ENCODE data around the gene ZGPAT. TPM values are rescaled to one million over a fixed set of nuclear protein-coding genes. Genes with fewer than 3 reads are reported as not detected.
A peak's percentile ranks its signal among the peaks of the same experiment; 100 is the strongest.

The ZGPAT gene
- total RNA-seq, 1 experiment from 2014 or later = 69.3 TPM

- CTCF ChIA-PET = no interaction called here
Observed at GRCh38 chr20:63690003-63690897, 17.6 kb upstream of the ZGPAT start.

GRCh38 chr20:63690898-63691710 is 16.7 kb upstream of the ZGPAT start:
- Mint-ChIP-seq H3K27ac (ENCODE audit: unreplicated experiment) (peak overlapping the region; percentile 1), H3K9me3 (ENCODE audit: unreplicated experiment) (no peaks in the 10 kb centered on the region), H3K27me3 (ENCODE audit: insufficient read depth, unreplicated experiment) (peaks cover under 1% of the 10 kb centered on the region), H3K4me3 (ENCODE audit: unreplicated experiment) (no peak overlapping the region), H3K36me3 (ENCODE audit: insufficient read depth, unreplicated experiment) (peaks cover 93% of the 10 kb centered on the region), H3K4me1 (ENCODE audit: low read depth, unreplicated experiment) (no peaks in the 10 kb centered on the region)
- BruUV-seq (replicated peaks) = no TSS peak
- Histone ChIP-seq H3K27me3 (replicated peaks; ENCODE audit: control insufficient read depth, insufficient read depth, low read length) (no peaks in the 10 kb centered on the region), H3K4me1 (peaks cover 16% of the 10 kb centered on the region), H3K36me3 (ENCODE audit: control insufficient read depth, insufficient read depth, low read length) (no peaks in the 10 kb centered on the region; the same call in 1 of the 2 replicates), H3K9me3 (peaks cover 3% of the 10 kb centered on the region; the same call in 1 of the 2 replicates), H3K4me3 (ENCODE audit: low read depth, low read length) (no peak overlapping the region)
- TF ChIP-seq, protein P1, sequence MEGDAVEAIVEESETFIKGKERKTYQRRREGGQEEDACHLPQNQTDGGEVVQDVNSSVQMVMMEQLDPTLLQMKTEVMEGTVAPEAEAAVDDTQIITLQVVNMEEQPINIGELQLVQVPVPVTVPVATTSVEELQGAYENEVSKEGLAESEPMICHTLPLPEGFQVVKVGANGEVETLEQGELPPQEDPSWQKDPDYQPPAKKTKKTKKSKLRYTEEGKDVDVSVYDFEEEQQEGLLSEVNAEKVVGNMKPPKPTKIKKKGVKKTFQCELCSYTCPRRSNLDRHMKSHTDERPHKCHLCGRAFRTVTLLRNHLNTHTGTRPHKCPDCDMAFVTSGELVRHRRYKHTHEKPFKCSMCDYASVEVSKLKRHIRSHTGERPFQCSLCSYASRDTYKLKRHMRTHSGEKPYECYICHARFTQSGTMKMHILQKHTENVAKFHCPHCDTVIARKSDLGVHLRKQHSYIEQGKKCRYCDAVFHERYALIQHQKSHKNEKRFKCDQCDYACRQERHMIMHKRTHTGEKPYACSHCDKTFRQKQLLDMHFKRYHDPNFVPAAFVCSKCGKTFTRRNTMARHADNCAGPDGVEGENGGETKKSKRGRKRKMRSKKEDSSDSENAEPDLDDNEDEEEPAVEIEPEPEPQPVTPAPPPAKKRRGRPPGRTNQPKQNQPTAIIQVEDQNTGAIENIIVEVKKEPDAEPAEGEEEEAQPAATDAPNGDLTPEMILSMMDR (IDR thresholded peaks at IDR 0.05; ENCODE audit: insufficient read depth in 1 of 2, low read depth in 1 of 2, low read length in 1 of 2, severe bottlenecking in 1 of 2, unreplicated experiment in 1 of 2) = no peak
- ChIA-PET POLR2A (no interaction called here), CTCF (no interaction called here)
- intact Hi-C loops (cut with micrococcal nuclease; ENCODE audit: unreplicated experiment) = loop anchor here (5.0 kb wide), 1 partner anchor 154 kb away; the partner anchor contains the start of gene PTK6
- DNase-seq = peak in 1 of 2 experiments; percentile 35

More at GRCh38 chr20:63690003-63690897, 17.6 kb upstream of the ZGPAT start:
- intact Hi-C loops (cut with micrococcal nuclease; ENCODE audit: unreplicated experiment) = loop anchor here (5.0 kb wide), 1 partner anchor 153 kb away; the partner anchor contains the start of gene PTK6
- Histone ChIP-seq H3K4me3 (ENCODE audit: low read depth, low read length) (no peak overlapping the region), H3K36me3 (ENCODE audit: control insufficient read depth, insufficient read depth, low read length) (no peaks in the 10 kb centered on the region; the same call in 1 of the 2 replicates), H3K9me3 (peaks cover 3% of the 10 kb centered on the region; the same call in 1 of the 2 replicates), H3K27me3 (replicated peaks; ENCODE audit: control insufficient read depth, insufficient read depth, low read length) (no peaks in the 10 kb centered on the region), H3K4me1 (peaks cover 24% of the 10 kb centered on the region)
- no peak for DNase-seq
- Mint-ChIP-seq H3K4me3 (ENCODE audit: unreplicated experiment) (no peak overlapping the region), H3K27ac (ENCODE audit: unreplicated experiment) (no peak overlapping the region), H3K9me3 (ENCODE audit: unreplicated experiment) (no peaks in the 10 kb centered on the region), H3K27me3 (ENCODE audit: insufficient read depth, unreplicated experiment) (no peaks in the 10 kb centered on the region), H3K36me3 (ENCODE audit: insufficient read depth, unreplicated experiment) (peaks cover 91% of the 10 kb centered on the region), H3K4me1 (ENCODE audit: low read depth, unreplicated experiment) (no peaks in the 10 kb centered on the region)
- POLR2A ChIA-PET = no interaction called here
- TF ChIP-seq, protein P1 (IDR thresholded peaks at IDR 0.05; ENCODE audit: insufficient read depth in 1 of 2, low read depth in 1 of 2, low read length in 1 of 2, severe bottlenecking in 1 of 2, unreplicated experiment in 1 of 2) = no peak
- BruUV-seq (replicated peaks) = no TSS peak

Measured in Caco-2 (cell line).